ENCODE results near the gene DNAH3.
"Not testable (repeated sequence)": the region's sequence is repeated elsewhere in the genome, so short reads cannot be mapped to it uniquely, and the experiment has no call there.

Gene DNAH3

GRCh38 chr16:21150375-21151001, at the start of gene DNAH3:
TSS of gene DNAH3 (minus strand) at chr16:21150846. CDS start at chr16:21150319, 527 bp downstream.
- DNase-seq = no peak

- DNase-seq = no peak
These were observed 49.1 kb upstream of the DNAH3 start for GRCh38 chr16:21199607-21200218.

- DNase-seq = no peak
These were observed 47.0 kb upstream of the DNAH3 start for GRCh38 chr16:21197621-21198020.

GRCh38 chr16:21197112-21197511, 46.5 kb upstream of the DNAH3 start:
- no peak for DNase-seq

GRCh38 chr16:21195330-21195729, 44.7 kb upstream of the DNAH3 start:
- not testable (repeated sequence) for DNase-seq

- DNase-seq = no peak
These were observed 44.2 kb upstream of the DNAH3 start for GRCh38 chr16:21194771-21195301.

- no peak for DNase-seq
These were observed 42.3 kb upstream of the DNAH3 start for GRCh38 chr16:21192991-21193390.

- DNase-seq = no peak
These were observed 40.0 kb upstream of the DNAH3 start for GRCh38 chr16:21190599-21190998.

GRCh38 chr16:21190013-21190412, 39.4 kb upstream of the DNAH3 start:
- no peak for DNase-seq

- no peak for DNase-seq
These were observed 38.7 kb upstream of the DNAH3 start for GRCh38 chr16:21189311-21189710.

GRCh38 chr16:21186326-21186691, 35.7 kb upstream of the DNAH3 start:
- DNase-seq = no peak

GRCh38 chr16:21185659-21186325, 35.1 kb upstream of the DNAH3 start:
- no peak for DNase-seq

GRCh38 chr16:21184834-21185233, 34.2 kb upstream of the DNAH3 start:
- DNase-seq = no peak

GRCh38 chr16:21183995-21184394, 33.3 kb upstream of the DNAH3 start:
- DNase-seq = no peak

- DNase-seq = no peak
These were observed 29.3 kb upstream of the DNAH3 start for GRCh38 chr16:21179983-21180365.

GRCh38 chr16:21179126-21179982, 28.7 kb upstream of the DNAH3 start:
- no peak for DNase-seq

- no peak for DNase-seq
These were observed 24.8 kb upstream of the DNAH3 start for GRCh38 chr16:21175397-21175796.

GRCh38 chr16:21172650-21173049, 22.0 kb upstream of the DNAH3 start:
- DNase-seq = no peak

- not testable (repeated sequence) for DNase-seq
These were observed 19.5 kb upstream of the DNAH3 start for GRCh38 chr16:21170116-21170515.

GRCh38 chr16:21169249-21169981, 18.8 kb upstream of the DNAH3 start:
- DNase-seq = no peak

- DNase-seq = no peak
These were observed 17.4 kb upstream of the DNAH3 start for GRCh38 chr16:21167929-21168602.

- DNase-seq = no peak
These were observed 16.7 kb upstream of the DNAH3 start for GRCh38 chr16:21167360-21167759.
